HG02642 (cell line): ENCODE results near the gene ACP5.
"Not testable (repeated sequence)": the region's sequence is repeated elsewhere in the genome, so short reads cannot be mapped to it uniquely, and the experiment has no call there.

Source experiments
- ATAC-seq: cut with Tn5 transposase; IDR thresholded peaks from one replicate; pipeline ENCODE4 v1.9.1; 2021; ENCODE audit warnings: mild to moderate bottlenecking; ENCODE audit not compliant: unreplicated experiment, poor library complexity

The ACP5 gene

DNA sequence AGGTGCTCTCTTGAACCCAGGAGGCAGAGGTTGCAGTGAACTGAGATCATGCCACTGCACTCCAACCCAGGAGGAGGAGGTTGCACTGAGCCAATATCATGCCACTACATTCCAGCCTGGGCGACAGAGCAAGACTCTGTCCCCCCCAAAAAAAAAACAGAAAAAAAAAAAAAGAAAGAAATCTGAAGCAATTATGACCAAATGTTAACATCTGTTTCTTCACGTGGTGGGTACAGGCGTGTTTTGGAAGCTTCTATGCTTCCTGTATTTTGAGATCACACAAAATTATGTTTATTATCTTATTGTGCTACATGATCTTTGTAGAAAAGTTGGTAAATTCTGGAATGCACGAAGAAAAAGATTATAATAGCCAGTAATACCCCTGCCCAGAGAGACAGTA, 2.7 kb upstream of the ACP5 start:
- no peak for ATAC-seq

DNA sequence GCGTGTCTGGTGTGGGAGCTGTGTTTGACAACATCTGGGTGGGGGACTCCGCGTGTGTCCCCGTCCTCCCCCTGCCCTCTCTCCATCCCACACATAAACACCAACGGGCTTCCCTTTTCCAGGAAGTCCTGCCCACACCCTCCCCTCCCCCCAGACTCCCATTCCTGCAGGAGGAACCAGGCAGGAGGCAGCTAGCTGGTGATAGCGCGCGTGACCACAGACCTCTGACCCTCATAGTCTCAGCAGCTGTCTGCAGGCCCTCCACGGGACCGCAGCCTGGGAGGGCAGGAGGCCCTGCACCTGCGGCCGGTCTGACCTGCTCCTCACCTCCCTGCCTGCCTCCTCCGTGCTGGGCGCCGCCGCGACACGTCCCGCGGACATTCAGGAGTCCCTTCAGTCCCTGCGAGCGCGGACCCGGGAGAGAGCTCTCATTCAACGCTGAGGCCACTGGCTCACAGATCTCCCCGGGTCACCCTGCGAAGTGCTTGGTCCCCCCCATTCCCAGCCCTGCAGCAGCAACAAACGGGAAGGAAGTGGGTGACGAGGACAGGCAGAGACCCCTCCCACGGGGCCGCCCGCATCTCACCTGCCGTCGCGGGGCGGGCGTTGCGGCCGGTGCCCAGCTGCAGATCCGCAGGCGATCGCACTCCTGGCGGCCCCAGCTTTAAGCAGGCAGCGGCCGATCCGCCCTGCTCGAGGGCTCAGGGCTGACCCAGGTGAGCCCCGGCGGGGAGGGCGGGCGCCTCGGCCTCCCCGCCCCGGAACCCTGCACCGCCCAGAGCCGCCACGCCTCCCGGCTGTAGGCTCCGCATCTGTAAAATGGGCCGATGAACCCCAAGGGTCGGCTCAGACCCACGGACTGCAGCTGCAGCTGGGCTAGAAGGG, 1.1 kb upstream of the ACP5 start:
- no peak for ATAC-seq

DNA sequence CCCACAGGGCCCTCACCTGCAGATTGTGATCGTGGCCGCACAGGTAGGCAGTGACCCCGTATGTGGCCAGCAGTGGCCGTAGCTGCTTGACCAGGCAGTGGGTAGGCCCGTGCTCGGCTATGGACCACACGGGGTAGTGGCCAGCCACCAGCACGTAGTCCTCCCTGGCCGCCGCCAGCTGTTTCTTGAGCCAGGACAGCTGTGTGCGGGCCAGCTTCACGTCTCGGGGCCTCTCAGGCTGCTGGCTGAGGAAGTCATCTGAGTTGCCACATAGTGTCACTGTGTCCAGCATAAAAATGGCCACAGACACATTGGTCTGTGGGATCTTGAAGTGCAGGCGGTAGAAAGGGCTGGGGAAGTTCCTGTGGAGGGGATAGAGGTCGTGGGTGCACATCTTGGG, 1.2 kb downstream of the ACP5 start:
- no peak for ATAC-seq

DNA sequence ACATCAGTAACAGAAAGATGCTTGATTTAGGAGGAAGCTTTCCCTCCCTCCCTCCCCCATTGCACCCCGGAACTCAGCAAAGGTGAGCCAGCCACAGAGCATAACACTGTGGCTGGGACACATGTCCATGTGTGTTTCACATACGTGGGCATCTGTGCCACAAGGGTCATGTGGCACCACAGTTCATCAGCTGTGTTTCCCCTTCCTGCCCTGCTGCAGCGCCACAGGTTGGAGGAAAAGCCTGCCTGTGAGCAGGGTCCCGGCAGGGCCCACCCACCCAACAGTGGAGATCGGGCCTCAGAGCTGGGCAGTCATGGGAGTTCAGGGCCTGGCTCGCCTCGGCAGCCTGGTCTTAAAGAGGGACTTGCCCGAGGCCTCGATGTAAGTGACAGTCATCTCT, 2.8 kb downstream of the ACP5 start:
- ATAC-seq = no peak

DNA sequence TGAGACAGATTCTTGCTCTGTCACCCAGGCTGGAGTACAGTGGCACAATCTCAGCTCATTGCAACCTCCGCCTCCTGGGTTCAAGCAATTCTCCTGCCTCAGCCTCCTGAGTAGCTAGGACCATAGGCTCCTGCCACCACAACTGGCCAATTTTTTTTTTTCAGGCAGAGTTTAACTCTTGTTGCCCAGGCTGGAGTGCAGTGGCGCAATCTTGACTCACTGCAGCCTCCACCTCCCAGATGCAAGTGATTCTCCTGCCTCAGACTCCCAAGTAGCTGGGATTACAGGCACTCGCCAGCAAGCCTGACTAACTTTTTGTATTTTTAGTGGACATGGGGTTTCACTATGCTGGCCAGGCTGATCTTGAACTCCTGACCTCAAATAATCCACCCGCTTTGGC, 3.7 kb downstream of the ACP5 start:
- ATAC-seq = not testable (repeated sequence)

DNA sequence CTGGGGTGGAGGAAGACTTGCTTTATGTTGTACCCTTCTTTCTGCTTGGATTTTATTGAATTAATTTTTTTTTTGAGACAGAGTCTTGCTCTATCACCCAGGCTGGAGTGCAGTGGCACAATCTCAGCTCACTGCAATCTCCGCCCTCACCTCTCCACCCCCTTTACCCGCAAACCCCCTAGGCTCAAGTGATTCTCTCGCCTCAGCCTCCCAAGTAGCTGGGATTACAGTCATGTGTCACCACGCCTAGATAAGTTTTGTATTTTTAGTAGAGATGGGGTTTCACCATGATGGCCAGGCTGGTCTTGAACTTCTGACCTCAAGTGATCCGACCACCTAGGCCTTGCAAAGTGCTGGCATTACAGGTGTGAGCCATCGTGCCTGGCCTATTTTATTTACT, 4.1 kb downstream of the ACP5 start:
- ATAC-seq = not testable (repeated sequence)

DNA sequence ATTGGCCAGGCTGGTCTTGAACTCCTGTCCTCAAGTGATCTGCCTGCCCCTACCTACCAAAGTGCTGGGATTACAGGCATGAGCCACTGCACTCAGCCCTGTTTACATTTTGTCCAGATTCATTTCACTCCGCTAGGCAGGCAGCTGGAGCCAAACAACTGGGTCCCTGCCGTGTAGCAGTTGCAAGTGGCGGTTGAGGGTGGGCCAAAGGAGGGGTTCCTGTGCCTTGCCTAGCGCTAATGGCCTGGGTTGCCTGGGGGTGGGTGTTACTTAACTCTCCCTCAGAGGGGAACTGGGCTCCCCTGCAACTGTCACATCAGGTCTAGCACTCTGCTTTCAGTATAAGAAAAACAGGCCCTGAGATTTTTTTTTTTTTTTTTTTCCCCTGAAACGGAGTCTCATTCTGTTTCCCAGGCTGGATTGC, 7.4 kb downstream of the ACP5 start:
- no peak for ATAC-seq

DNA sequence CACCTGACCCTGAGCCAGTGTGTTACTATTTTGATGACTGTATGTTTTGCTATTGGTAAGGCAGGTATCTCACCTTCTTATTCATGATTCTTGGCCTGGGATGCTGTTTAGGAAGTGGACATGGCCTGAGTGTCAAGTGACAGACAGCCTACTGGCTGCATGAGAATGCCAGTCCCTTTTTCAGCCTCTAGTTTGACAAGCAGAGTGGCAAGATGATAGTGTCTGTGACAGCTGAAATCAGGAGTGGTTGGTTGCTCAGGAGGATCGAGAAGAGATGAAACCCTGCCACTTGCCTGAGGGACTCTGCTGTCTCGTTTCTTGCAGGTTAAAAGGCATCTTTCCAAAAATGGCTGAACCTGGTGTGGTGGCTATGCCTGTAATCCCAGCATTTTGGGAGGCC, 11.3 kb downstream of the ACP5 start:
- no peak for ATAC-seq

DNA sequence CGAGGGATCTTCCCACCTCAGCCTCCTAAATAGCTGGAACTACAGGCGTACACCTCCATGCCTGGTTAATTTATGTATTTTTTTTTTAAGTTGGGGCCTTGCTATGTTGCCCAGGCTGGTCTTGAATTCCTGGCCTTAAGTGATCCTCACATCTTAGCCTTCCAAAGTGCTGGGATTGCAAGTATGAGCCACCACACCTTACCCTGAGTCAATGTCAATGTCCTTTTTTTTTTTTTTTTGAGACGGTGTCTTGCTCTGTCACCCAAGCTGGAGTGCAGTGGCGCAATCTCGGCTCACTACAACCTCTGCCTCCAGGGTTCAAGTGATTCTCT, 11.8 kb downstream of the ACP5 start:
- ATAC-seq = not testable (repeated sequence)

DNA sequence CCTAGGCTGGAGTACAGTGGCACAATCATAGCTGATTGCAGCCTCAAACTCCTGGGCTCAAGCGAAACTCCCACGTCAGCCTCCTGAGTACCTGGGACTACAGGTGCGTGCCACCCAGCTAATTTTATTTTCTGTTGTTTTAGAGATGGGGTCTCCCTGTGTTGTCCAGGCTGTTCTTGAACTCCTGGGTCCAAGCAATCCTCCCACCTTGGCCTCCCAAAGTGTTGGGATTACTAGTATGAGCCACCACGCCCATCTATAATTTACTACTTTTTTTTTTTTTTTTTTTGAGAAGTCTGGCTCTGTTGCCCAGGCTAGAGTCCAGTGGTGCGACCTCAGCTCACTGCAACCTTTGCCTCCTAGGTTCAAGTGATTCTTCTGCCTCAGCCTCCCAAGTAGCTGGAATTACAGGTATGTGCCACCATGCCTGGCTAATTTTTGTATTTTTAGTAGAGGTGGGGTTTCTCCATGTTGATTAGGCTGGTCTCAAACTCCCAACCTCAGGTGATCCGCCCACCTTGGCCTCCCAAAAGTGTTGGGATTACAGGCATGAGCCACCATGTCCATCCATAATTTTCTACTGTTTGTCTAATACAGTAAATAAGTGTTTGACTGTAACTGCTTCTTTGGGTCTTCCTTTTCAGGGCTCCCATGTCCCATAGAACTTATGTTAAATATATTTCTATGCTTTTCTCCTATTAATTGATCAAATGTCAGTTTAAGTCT, 13.2 kb downstream of the ACP5 start:
- not testable (repeated sequence) for ATAC-seq

DNA sequence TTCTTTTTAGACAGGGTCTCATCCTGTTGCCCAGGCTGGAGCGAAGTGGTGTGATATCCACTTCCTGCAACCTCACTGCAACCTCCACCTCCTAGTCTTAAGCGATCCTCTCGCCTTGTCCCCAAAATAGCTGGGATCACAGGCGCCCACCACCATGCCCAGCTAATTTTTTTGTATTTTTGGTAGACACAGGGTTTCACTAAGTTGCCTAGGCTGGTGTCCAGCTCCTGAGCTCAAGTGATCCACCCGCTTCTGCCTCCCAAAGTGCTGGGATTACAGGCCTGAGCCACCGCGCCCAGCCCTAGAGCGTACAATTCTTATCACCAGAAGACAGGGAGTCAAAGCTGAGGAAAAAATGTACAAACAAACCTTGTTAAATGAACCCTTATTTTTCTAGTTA, 13.9 kb downstream of the ACP5 start:
- ATAC-seq = no peak

DNA sequence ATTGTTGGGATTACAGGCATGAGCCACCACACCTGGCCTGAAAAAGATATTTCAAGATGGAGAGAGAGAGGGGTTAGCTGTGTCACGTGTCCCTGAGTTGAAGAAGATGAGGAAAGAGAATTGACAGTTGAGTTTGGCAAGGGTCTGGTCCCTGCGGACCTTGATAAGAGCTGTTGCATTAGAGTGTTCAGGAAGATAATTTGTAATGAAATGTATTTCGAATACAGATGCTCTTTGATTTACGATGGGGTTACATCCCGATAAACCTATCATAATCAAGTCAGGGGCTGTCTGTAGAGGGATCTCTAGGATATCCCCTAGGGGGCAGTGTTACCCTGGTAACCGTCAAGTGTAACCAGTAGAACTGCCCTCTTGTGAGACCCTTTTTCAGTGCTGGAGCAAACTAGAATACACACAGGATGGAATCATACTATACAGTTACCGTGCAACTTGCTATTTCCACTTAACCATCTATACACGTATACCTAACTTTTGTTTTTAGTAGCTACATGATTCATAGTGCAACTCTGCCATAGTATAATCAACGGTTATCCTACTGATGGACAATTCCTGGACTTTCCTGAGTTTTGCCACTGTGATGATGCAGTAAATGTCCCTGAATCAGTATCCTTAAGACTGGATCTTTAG, 16.9 kb downstream of the ACP5 start:
- ATAC-seq = no peak

DNA sequence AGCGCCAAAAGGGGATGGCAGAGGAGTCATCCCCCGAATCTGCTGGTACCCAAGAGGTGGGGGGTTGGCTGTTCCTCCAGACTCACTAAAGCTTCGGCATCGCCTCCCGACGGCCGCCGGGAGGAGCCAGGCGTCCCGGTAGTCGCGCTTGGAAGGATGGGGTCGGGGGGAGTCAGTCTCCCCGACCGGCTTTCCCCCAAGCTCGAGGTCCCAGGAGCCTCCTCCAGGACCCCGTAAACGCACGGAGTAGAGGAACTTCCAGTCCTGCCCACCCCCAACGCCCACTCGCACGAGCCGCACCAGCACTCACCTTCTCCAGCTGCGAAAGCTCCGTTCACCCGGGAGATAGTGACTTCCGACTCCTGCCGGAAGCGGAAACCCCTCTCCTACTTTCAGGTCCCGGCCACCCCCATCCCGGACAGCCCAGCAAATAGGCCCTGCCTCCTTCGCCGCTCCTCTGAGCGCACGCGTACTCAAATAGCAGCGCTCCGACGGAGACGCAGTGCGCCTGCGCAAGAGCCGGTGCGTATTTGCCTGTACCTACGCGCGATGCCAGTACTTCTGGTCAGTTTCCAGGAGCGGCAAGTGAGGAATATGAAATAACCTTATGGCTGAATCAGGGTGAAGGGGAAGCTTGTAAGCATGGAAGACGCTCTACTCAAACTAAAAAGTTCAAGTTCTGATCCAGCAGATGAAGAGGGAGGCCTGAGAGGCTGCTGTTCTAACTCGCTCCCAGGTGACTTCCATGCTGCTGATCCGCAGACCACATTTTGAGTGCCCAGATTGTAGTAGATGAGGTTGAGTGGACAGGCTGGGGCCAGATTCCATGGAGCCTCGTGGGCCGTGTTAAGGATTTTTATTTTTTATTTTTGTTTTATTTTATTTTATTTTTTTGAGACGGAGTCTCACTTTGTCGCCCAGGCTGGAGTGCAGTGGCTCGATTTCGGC, 18.3 kb downstream of the ACP5 start, which contains the start of gene ELOF1:
TSS of gene ELOF1 (minus strand) at position 350 of the 948 bp plus-strand sequence. CDS start 4,883 bp downstream, outside the sequence.
- peak; percentile 89 for ATAC-seq

DNA sequence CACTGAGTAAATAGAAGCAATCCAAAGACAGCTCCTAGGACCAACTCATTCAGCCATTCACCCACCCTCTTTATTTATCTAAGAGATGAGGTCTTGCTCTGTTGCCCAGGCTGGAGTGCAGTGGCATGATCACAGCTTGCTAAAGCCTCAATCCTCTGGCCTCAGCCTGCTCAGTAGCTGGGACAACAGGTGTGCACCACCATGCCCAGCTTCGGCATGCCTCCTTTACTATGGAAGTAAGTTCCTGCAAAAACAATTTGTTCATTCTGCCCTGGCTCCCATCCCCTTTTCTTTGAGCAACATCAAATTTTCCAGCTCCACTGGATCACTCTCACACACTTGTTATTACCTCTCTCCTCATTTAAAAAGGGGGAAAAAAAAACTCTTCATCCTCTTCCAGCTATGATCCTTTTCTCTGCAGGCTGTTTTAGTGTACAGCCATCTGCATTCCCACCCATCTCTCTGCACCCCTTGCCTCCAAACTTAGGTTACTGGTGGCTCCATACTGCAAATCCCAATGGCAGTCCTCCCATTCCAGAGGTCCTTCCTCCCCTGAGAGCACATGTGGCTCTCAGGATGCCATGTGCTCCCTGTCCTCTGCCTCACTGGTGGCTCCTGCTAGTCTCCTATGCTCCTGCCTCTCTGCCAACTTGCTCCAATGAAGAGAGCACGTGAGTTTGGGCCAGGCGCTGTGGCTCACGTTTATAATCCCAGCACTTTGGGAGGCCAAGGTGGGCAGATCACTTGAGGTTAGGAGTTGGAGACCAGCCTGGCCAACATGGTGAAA, 20.6 kb downstream of the ACP5 start:
- no peak for ATAC-seq

DNA sequence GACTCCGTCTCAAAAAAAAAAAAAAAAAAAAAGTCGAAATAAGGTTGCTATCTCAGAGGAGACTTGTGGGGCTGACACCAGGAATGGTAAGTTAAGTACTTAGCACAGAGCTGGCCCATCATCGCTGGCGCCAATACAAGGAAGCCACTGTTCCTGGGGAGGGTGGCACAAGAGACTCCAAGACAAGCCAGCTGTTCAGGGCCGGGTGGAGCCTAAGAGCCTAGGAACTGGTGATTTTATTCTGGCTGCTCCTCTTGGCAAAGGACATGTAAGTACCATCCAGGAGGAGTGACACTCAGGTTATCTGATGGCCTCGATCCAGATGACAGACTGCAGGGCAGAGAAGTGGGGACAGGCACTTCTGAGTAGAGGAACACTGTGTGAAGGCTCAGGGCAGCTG, 22.2 kb downstream of the ACP5 start:
- ATAC-seq = no peak

DNA sequence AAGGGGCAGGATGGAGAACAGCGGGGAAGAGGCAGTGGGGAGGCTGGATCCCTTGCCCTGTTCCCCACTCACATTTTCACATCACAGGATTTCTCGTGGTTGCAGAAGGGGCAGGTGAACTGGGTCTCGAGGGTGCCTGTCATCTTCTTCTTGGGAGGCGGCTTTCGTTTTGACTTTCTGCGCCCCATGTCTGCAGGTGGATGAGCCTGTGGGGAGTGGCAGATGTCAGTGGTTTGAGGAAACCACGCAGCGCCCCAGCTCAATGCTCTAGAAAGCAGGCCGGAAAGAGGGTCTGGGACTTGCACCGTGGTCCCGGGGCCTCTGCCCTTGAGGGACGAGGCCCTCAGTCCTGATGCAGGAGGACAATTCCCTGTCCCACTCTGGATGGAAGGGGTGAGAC, 23.3 kb downstream of the ACP5 start:
- ATAC-seq = no peak

DNA sequence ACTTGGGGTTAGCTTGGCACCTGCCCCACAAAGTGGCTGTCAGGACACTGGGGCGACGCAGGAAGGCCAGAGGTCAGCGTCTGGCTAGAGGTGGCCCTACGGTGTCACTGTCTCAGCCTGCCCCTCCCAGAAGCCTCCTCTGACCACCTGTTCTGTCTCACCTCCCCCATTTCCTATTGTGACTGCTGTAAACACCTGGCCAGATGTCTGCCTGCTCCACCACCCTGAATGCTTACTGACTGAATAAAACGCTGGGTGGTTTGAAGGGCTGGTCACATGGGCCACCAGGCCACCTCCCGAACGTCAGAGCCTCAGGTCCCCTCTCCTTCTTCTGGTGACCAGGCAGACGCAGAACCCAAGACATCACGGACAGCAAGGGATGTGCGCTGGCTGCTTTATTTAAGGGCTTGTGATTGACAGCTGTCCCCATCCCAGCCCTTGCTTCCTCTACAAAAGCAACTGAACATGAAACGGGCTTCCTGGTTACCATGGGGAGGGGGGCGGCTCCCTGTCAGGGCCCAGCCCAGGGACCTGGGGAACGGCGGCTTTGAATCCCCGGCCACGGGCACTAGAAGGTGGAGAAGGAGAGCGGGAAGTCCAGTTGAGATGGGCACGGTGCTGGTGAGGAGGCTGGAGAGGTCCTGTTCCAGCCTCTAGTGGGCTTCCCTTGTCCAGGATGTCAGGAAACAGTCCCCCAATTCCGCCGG, 24.6 kb downstream of the ACP5 start:
- ATAC-seq = no peak

DNA sequence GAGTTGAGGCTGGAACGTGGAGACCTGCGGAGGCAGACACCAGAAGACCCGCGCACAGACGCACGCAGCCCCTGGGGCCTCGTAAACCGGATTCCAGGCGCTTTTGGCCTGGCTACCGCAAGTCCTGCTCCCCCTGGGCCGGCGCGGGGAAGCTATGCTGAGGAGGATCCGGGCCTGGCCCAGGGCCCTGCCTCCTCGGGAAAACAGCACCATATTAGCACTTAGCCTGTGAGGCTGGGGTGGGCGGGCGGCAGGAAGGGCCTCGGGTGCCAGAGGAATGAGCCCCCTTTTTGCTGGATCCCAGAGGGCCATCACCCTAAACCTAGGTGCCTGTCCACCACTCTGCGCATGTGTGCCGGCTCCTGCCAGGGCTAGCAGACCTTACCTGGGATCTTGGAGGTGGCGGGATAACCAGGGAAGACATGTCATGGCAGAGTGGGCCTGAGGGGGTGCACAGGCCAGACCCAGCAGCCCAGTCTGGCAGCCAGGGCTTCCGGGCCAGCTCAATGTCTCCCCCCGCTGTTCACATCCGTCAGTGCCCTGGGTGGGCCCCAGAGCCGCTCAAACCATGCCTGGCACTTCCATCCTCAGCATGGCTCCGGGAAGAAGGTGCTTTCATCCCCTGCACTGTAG, 25.7 kb downstream of the ACP5 start:
- no peak for ATAC-seq
